ENCODE measurements around the gene TBXA2R. TPM values are rescaled to one million over a fixed set of nuclear protein-coding genes. Genes with fewer than 3 reads are reported as not detected.

TBXA2R gene
- total RNA-seq, 1 donor from 2014 or later, result not detected

DNA sequence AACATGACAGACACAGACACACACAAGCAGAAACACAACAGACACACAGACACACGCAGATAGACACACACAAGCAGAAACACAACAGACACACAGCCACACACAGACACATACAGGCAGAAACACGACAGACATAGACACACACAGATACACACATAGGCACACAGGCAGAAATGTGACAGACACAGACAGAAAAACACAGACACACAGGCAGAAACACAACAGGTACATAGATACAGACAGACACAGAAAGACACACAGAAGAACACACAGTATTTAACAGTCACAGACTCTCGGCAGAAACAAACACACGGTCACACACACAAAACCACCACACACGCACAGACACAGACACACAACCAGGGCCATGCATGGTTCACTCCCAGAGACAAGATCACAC, 905 bp downstream of the TBXA2R start:
- no peak for DNase-seq
- peaks cover 10% of the 10 kb centered on the region for H3K27me3 Mint-ChIP-seq (ENCODE audit: unreplicated experiment)
- no peaks in the 10 kb centered on the region for H3K9me3 Mint-ChIP-seq (ENCODE audit: unreplicated experiment)
- H3K27ac Mint-ChIP-seq (ENCODE audit: unreplicated experiment), result no peak overlapping the region
- TF ChIP-seq, protein P1, sequence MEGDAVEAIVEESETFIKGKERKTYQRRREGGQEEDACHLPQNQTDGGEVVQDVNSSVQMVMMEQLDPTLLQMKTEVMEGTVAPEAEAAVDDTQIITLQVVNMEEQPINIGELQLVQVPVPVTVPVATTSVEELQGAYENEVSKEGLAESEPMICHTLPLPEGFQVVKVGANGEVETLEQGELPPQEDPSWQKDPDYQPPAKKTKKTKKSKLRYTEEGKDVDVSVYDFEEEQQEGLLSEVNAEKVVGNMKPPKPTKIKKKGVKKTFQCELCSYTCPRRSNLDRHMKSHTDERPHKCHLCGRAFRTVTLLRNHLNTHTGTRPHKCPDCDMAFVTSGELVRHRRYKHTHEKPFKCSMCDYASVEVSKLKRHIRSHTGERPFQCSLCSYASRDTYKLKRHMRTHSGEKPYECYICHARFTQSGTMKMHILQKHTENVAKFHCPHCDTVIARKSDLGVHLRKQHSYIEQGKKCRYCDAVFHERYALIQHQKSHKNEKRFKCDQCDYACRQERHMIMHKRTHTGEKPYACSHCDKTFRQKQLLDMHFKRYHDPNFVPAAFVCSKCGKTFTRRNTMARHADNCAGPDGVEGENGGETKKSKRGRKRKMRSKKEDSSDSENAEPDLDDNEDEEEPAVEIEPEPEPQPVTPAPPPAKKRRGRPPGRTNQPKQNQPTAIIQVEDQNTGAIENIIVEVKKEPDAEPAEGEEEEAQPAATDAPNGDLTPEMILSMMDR (IDR thresholded peaks at IDR 0.05; ENCODE audit: partially characterized antibody, unreplicated experiment), result no peak
- H3K36me3 Mint-ChIP-seq (ENCODE audit: unreplicated experiment), result no peaks in the 10 kb centered on the region
- H3K4me3 Mint-ChIP-seq (ENCODE audit: unreplicated experiment), result no peak overlapping the region
- H3K4me1 Mint-ChIP-seq (ENCODE audit: low read depth, unreplicated experiment), result peaks cover 2% of the 10 kb centered on the region

DNA sequence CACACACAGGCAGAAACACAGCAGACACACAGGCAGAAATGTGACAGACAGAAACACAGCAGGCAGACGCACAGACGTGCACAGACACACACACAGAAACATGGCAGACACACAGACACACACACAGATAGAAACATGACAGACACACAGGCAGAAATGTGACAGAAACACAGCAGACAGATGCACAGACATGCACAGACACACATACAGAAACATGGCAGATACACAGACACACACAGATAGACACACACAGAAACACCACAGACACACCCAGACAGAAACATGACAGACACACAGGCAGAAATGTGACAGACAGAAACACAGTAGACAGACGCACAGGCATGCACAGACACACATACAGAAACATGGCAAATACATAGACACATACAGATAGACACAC, 1.3 kb downstream of the TBXA2R start:
- no peak overlapping the region for H3K27ac Mint-ChIP-seq (ENCODE audit: unreplicated experiment)
- no peak for DNase-seq
- peaks cover 10% of the 10 kb centered on the region for H3K27me3 Mint-ChIP-seq (ENCODE audit: unreplicated experiment)
- no peaks in the 10 kb centered on the region for H3K9me3 Mint-ChIP-seq (ENCODE audit: unreplicated experiment)
- TF ChIP-seq, protein P1 (IDR thresholded peaks at IDR 0.05; ENCODE audit: partially characterized antibody, unreplicated experiment), result no peak
- no peaks in the 10 kb centered on the region for H3K36me3 Mint-ChIP-seq (ENCODE audit: unreplicated experiment)
- no peak overlapping the region for H3K4me3 Mint-ChIP-seq (ENCODE audit: unreplicated experiment)
- H3K4me1 Mint-ChIP-seq (ENCODE audit: low read depth, unreplicated experiment), result peaks cover 2% of the 10 kb centered on the region

DNA sequence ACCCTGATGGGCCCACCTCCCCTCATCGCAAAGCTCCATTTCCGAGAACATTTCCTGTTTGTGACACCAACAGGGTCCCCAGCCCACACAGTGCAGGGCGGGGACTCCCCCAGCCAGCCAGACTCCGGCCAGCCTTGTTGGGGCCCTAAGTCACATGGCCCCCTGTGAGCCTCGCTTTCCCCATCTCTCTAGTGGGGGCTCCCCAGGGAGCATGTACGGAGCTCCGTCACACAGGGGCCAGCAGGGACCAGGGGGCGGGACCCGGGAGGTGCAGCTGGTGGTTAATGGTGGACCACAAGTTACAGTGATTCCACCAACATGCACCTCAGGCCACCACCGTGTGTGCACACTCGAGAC, 1.7 kb downstream of the TBXA2R start:
- Mint-ChIP-seq H3K4me3 (ENCODE audit: unreplicated experiment) (no peak overlapping the region), H3K4me1 (ENCODE audit: low read depth, unreplicated experiment) (peaks cover 2% of the 10 kb centered on the region), H3K27me3 (ENCODE audit: unreplicated experiment) (peaks cover 10% of the 10 kb centered on the region), H3K9me3 (ENCODE audit: unreplicated experiment) (no peaks in the 10 kb centered on the region), H3K36me3 (ENCODE audit: unreplicated experiment) (no peaks in the 10 kb centered on the region), H3K27ac (ENCODE audit: unreplicated experiment) (no peak overlapping the region)
- no peak for DNase-seq
- TF ChIP-seq, protein P1 (IDR thresholded peaks at IDR 0.05; ENCODE audit: partially characterized antibody, unreplicated experiment), result no peak

DNA sequence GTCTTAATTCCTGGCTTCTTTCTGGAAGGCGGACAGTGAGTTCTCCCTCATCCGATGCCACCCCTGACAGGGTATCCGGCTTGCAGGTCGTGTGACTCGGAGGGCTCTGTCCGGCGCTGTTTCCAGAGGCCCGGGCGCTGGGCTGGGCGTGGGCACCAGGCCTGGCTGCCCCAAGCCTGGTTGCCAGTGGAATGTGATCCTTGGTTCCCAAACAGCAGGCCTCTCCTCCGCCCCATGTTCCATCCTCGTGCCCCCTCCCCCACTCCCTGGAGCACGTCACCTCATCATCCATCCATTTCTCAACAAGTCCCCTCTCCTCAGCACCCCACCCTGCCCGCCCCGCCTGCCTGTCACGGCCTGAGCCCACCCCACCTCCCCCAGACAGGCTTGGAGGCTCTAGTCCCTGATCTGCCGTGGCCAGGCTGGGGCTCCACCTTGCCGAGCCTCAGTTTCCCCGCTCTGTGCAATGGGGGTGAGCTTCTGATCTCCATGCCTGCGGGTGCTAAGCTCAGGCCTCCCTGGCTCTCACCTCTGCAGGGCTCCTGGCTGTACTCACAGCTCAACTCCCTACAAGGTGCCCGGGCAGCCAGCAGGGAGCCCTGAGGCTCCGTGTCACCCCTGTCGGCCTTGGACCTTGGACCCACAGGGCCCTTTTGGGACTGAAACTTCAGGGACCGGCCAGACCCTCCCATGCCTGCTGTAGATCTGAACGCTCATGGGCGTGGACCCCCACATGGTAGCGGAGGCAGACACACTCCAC, 2.3 kb downstream of the TBXA2R start:
- no peak for DNase-seq
- Mint-ChIP-seq H3K27me3 (ENCODE audit: unreplicated experiment) (peaks cover 10% of the 10 kb centered on the region), H3K4me3 (ENCODE audit: unreplicated experiment) (no peak overlapping the region), H3K4me1 (ENCODE audit: low read depth, unreplicated experiment) (peaks cover 2% of the 10 kb centered on the region), H3K36me3 (ENCODE audit: unreplicated experiment) (no peaks in the 10 kb centered on the region), H3K9me3 (ENCODE audit: unreplicated experiment) (no peaks in the 10 kb centered on the region), H3K27ac (ENCODE audit: unreplicated experiment) (no peak overlapping the region)
- TF ChIP-seq, protein P1 (IDR thresholded peaks at IDR 0.05; ENCODE audit: partially characterized antibody, unreplicated experiment), result no peak

DNA sequence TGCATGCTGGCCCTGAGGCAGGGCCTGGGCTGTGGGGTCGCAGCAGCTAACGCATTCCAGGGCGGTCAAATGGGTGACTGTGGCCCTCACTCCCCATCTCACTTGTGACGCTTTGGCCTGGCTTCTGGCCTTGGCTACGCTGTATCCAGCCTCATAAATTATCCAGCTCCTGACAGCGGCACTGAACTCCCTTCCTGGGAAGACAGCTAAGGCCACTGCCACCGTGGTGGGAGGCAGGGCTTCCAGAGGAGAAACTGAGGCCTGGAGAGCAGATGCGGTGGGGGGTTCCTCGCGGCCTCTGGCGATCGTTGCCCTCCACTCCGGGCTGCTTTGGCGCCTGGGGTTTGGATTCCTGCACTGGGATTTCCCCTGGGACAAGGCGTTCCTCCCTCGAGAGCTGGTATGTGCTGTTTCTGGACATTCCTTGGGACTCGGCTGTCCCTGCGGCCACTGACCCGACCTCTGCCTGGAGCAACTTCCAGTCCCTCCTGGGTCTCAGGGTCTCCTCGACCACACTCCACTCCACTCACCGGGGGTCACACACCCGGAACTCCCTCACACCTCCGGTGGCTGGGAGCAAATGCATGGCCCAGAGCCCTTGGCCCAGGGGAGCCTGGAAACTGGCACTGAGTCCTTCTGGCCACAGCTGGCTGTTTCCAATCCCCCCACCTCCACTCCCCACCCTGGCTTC, 3.4 kb downstream of the TBXA2R start:
- Mint-ChIP-seq H3K4me3 (ENCODE audit: unreplicated experiment) (no peak overlapping the region), H3K36me3 (ENCODE audit: unreplicated experiment) (no peaks in the 10 kb centered on the region), H3K9me3 (ENCODE audit: unreplicated experiment) (no peaks in the 10 kb centered on the region), H3K4me1 (ENCODE audit: low read depth, unreplicated experiment) (peaks cover 2% of the 10 kb centered on the region), H3K27me3 (ENCODE audit: unreplicated experiment) (peaks cover 8% of the 10 kb centered on the region), H3K27ac (ENCODE audit: unreplicated experiment) (no peak overlapping the region)
- TF ChIP-seq, protein P1 (IDR thresholded peaks at IDR 0.05; ENCODE audit: partially characterized antibody, unreplicated experiment), result no peak
- DNase-seq, result no peak
